ENCODE data around the gene SHISA6. TPM values are rescaled to one million over a fixed set of nuclear protein-coding genes. Genes with fewer than 3 reads are reported as not detected.

Gene SHISA6
- total and polyA plus RNA-seq, 5 donors = 0.03 to 0.08 (median 0.07) TPM; not detected in 2

DNA sequence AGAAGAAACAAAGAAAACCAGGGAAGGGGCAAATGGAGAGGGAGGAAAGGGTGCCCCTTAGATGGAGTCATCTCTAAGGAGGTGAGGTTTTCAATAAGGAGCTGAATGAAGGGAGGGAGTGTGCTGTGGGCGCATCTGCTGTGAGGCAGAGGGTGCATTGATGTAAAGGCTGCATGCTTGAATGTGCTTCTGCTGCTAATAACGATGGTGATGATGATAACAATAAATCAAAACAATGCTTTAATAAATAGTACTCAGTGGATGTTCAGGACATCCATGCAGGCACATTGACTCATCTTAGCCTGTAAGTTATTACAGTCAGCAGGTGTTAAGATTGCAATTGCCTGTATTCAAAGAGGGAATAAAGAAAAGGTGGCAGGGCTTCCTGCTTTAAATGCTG lies 87.8 kb downstream of the SHISA6 start:
- H3K4me3 ChIP-seq (ENCODE audit: low read length) = no peak overlapping the region
- no peaks in the 10 kb centered on the region for H3K4me1 ChIP-seq (ENCODE audit: control insufficient read depth, insufficient read depth, low read length)
- WGBS = 66% methylated on average over 2 of the region's 2 CpGs
- ATAC-seq (no peak), DNase-seq (no peak)
- no peaks in the 10 kb centered on the region for H3K9me3 ChIP-seq (ENCODE audit: control insufficient read depth, low read length)
- intact Hi-C loops (cut with DNase I) = no loop called here
- no peak overlapping the region for H3K27ac ChIP-seq (ENCODE audit: low read length)
- H3K27me3 ChIP-seq (ENCODE audit: control insufficient read depth, insufficient read depth) = no peaks in the 10 kb centered on the region

DNA sequence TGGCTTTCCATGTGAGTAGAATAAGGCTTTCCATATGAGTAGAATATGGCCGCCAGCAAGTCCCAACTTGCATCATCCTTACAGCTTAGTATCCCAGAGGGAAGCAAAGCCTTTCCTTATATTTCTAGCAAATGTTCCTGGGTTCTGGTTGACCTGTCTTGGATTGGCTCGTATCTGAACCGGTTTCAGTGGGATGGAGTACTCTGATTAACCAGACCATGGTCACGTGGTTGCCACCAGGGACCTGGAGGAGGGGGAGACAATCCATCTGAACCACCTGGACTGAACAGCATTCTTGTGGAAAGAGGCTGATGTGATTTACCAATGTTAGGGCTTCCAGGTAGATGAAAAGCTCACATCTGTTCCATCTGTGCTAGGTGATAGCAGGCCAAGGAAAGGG lies 89.0 kb downstream of the SHISA6 start:
- no peaks in the 10 kb centered on the region for H3K4me1 ChIP-seq (ENCODE audit: control insufficient read depth, insufficient read depth, low read length)
- H3K9me3 ChIP-seq (ENCODE audit: control insufficient read depth, low read length) = no peaks in the 10 kb centered on the region
- intact Hi-C loops (cut with DNase I) = no loop called here
- 81% methylated on average over 4 of the region's 4 CpGs for WGBS
- H3K27me3 ChIP-seq (ENCODE audit: control insufficient read depth, insufficient read depth) = no peaks in the 10 kb centered on the region
- no peak overlapping the region for H3K27ac ChIP-seq (ENCODE audit: low read length)
- ATAC-seq = no peak
- no peak overlapping the region for H3K4me3 ChIP-seq (ENCODE audit: low read length)
- DNase-seq = no peak

DNA sequence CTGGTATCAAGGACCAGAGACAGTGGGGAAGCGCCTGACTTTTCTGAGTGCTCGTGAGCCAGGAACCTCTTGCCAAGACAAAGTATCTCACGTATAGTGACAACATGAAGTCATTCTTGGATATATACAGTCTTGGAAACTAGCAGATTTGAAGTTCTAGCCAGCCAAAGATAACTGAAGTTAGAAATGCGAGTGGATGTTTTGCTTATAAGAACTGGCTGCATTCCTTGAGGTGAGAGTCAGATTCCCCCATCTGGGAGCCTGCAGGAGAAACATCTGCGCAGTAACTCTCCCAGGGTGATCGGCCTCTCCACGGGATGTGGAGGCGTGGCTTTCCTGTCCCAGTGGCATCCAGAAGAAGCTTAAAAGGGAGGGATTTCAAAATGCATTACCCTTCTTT lies 89.8 kb downstream of the SHISA6 start:
- H3K4me1 ChIP-seq (ENCODE audit: control insufficient read depth, insufficient read depth, low read length) = no peaks in the 10 kb centered on the region
- intact Hi-C loops (cut with DNase I) = no loop called here
- no peak for DNase-seq
- no peaks in the 10 kb centered on the region for H3K27me3 ChIP-seq (ENCODE audit: control insufficient read depth, insufficient read depth)
- no peaks in the 10 kb centered on the region for H3K9me3 ChIP-seq (ENCODE audit: control insufficient read depth, low read length)
- ATAC-seq = no peak
- WGBS = 11% methylated on average over 8 of the region's 8 CpGs
- no peak overlapping the region for H3K4me3 ChIP-seq (ENCODE audit: low read length)
- H3K27ac ChIP-seq (ENCODE audit: low read length) = no peak overlapping the region

DNA sequence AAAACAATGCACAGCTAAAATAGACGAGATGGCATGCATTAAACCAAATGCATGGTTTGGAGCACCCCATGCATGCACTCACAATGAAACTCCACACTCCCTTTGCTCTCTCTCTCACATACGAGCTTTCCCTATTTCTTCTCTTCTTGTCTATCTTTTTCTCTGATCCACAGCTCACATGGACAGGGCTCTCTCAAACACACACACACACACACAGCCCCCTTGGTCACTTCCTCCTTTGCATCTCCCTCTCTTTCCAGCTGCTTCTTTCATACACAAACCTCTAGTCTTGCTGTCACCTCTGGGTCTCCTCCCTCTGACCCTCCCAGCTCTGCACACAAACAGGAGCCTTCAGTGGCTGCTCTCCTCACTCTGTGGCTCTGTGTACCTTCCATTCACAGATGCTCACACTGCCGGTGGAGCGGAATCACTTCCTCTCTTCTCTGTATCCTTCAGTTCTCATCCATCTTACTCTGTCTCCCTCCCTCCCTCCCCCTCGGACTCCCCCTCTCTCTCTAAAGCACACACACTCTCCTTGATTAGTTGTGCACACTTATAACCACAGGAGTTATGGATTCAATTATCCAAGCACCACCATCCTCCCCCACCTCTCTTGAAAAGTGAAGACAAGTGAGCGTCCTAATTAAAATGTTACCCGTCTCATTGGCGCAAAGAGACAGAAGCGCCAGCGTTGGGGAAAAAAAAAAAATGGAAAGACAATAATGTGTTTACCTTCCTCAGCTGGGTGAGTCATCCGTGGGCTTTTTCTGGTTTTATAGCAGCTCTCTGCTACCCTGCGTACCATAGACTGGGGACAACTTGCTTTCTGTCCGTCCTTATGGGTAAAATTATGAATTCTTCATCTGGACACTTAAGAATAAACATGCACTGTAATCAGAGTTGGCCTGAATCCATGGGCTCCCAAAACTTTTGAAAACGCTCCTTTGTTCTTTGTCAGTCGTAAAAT lies 90.8 kb downstream of the SHISA6 start:
- WGBS = 55% methylated on average over 15 of the region's 15 CpGs
- no peaks in the 10 kb centered on the region for H3K27me3 ChIP-seq (ENCODE audit: control insufficient read depth, insufficient read depth)
- no peaks in the 10 kb centered on the region for H3K9me3 ChIP-seq (ENCODE audit: control insufficient read depth, low read length)
- no peak overlapping the region for H3K27ac ChIP-seq (ENCODE audit: low read length)
- DNase-seq (no peak), ATAC-seq (no peak)
- H3K4me1 ChIP-seq (ENCODE audit: control insufficient read depth, insufficient read depth, low read length) = no peaks in the 10 kb centered on the region
- intact Hi-C loops (cut with DNase I) = no loop called here
- no peak overlapping the region for H3K4me3 ChIP-seq (ENCODE audit: low read length)

DNA sequence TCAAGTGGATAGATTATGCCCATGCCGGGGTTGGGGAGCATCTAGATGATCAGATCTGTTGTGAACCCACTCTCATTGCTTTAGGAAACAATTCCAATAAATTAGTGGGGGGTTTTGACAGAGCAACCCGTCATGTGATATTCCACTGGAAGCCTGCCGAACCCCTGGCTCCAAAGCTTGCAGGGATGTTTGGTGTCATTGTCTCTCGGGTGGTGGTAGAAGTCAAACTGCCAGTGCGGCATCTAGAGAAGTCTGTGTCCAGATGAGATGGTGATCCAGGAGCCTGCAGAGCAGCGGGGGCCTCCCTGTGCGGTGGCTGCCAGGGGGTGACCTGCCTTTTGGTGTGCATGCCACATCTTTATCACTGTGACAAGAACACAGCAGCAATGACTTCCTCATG lies 91.7 kb downstream of the SHISA6 start:
- Histone ChIP-seq H3K9me3 (ENCODE audit: control insufficient read depth, low read length) (no peaks in the 10 kb centered on the region), H3K27me3 (ENCODE audit: control insufficient read depth, insufficient read depth) (no peaks in the 10 kb centered on the region), H3K4me3 (ENCODE audit: low read length) (no peak overlapping the region), H3K27ac (ENCODE audit: low read length) (no peak overlapping the region), H3K4me1 (ENCODE audit: control insufficient read depth, insufficient read depth, low read length) (no peaks in the 10 kb centered on the region)
- ATAC-seq = no peak
- intact Hi-C loops (cut with DNase I) = no loop called here
- no peak for DNase-seq
- 86% methylated on average over 7 of the region's 7 CpGs for WGBS

DNA sequence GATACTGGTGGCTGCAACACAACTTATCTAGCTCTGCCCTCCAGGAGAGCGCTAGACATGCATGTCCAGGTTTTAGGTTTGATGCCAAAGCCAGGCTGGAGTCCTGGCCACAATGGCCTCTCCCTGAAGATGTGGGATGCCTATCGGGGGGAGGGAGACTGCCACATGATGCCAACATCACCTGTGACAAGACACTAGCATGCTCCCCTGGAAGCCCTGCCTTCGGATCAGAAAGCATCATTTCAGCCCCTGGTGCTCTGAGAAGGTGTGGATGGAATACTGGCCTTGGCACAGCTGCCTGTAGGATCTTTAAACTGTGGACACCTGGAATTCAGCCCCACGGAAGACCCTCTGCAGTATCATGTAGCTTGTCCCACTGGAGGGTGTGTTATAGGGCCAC lies 93.5 kb downstream of the SHISA6 start:
- no peak for ATAC-seq
- no peaks in the 10 kb centered on the region for H3K27me3 ChIP-seq (ENCODE audit: control insufficient read depth, insufficient read depth)
- intact Hi-C loops (cut with DNase I) = no loop called here
- no peaks in the 10 kb centered on the region for H3K4me1 ChIP-seq (ENCODE audit: control insufficient read depth, insufficient read depth, low read length)
- no peak overlapping the region for H3K27ac ChIP-seq (ENCODE audit: low read length)
- WGBS = 83% methylated on average over 4 of the region's 4 CpGs
- DNase-seq = no peak
- no peak overlapping the region for H3K4me3 ChIP-seq (ENCODE audit: low read length)
- H3K9me3 ChIP-seq (ENCODE audit: control insufficient read depth, low read length) = no peaks in the 10 kb centered on the region

DNA sequence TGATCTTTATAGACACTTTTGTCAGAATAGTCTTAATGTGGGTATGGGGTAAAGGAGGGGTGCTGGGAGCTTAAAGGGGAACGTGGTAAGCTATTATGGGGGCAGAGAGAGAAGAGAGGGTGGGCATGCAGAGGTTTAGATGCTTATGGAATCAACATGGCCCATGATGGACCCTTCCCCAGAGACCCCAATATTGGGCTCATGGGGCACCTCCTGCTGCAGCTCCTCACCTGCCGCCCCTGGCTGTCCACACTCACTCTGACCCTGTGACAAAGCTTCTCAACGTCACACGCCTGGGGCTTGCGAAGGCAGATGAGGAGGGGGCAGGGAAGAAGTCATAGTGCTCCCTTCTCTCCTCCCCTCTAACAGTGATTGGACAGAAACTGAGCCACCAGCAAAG lies 95.3 kb downstream of the SHISA6 start:
- Histone ChIP-seq H3K9me3 (ENCODE audit: control insufficient read depth, low read length) (no peaks in the 10 kb centered on the region), H3K27me3 (ENCODE audit: control insufficient read depth, insufficient read depth) (no peaks in the 10 kb centered on the region), H3K4me3 (ENCODE audit: low read length) (no peak overlapping the region), H3K4me1 (ENCODE audit: control insufficient read depth, insufficient read depth, low read length) (no peaks in the 10 kb centered on the region), H3K27ac (ENCODE audit: low read length) (no peak overlapping the region)
- 56% methylated on average over 5 of the region's 5 CpGs for WGBS
- ATAC-seq = no peak
- DNase-seq = no peak
- intact Hi-C loops (cut with DNase I) = no loop called here

DNA sequence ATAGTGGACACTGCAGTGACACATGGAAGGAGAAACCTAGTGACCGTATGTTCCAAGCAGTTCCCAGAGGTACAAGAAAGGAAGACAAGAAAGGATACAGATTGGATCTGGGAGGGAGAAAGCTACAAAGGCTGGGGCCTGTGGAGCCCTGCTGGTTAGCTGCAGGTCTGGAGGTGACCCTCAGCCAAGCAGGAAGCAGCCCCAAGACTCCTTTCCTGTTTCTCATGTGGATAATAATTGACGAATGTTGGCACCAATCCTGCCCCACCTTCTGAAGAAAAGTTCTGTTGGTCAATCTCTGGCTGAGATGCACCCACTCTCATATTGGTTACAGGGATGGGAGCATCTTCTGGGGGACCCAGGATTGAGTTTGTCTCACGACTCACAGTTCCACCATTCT lies 99.8 kb downstream of the SHISA6 start:
- 61% methylated on average over 3 of the region's 3 CpGs for WGBS
- ATAC-seq = no peak
- no peak for DNase-seq
- intact Hi-C loops (cut with DNase I) = no loop called here
- H3K4me3 ChIP-seq (ENCODE audit: low read length) = no peak overlapping the region
- H3K9me3 ChIP-seq (ENCODE audit: control insufficient read depth, low read length) = no peaks in the 10 kb centered on the region
- no peak overlapping the region for H3K27ac ChIP-seq (ENCODE audit: low read length)
- H3K27me3 ChIP-seq (ENCODE audit: control insufficient read depth, insufficient read depth) = no peaks in the 10 kb centered on the region
- no peaks in the 10 kb centered on the region for H3K4me1 ChIP-seq (ENCODE audit: control insufficient read depth, insufficient read depth, low read length)

DNA sequence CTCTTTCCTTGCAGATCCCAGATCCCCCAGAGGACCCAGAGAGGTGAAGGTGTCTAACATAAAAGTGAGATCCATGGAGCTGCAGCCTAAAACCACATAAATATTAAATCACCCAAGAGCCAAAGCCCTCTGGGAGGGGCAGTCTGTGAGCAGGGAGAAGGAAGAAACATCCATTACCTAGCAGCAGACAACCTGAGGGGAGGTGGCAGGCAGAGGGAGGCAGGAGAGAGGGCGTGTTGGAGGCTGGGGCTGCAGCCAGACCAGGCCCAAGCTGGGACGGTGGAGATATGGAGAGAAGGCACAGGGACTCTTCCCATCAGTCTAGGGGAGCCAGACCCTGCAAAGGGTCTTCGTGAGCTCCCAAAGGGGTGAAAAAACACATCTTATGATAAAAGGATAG lies 101.1 kb downstream of the SHISA6 start:
- intact Hi-C loops (cut with DNase I) = no loop called here
- WGBS = 61% methylated on average over 3 of the region's 3 CpGs

DNA sequence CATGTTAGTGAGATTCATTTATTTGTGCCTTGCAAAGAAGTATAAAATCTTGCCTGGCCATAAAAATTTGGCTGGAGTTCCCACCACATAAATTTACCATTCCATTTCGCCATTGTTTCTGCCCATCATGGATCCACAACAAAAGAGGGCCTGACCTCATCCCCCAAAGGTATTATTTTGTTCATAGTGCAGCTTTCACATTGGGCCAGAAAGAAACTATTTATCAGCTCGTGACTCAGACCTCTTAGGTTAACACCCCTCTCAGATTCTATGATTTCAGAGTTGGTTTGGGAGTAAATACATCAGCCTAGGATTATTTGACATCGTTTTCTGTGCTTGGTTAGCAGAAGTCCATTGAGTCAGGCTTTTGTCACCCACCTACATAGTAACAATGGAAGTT lies 108.1 kb downstream of the SHISA6 start:
- intact Hi-C loops (cut with DNase I) = no loop called here
- ATAC-seq (no peak), DNase-seq (no peak)
- H3K4me3 ChIP-seq (ENCODE audit: low read length) = no peak overlapping the region
- H3K9me3 ChIP-seq (ENCODE audit: control insufficient read depth, low read length) = no peaks in the 10 kb centered on the region
- no peaks in the 10 kb centered on the region for H3K4me1 ChIP-seq (ENCODE audit: control insufficient read depth, insufficient read depth, low read length)
- no peaks in the 10 kb centered on the region for H3K27me3 ChIP-seq (ENCODE audit: control insufficient read depth, insufficient read depth)
- H3K27ac ChIP-seq (ENCODE audit: low read length) = no peak overlapping the region
- 53% methylated on average over 3 of the region's 3 CpGs for WGBS

More for the DNA sequence above, 101.1 kb downstream of the SHISA6 start:
- no peak overlapping the region for H3K27ac ChIP-seq (ENCODE audit: low read length)
- no peaks in the 10 kb centered on the region for H3K9me3 ChIP-seq (ENCODE audit: control insufficient read depth, low read length)
- no peak for ATAC-seq
- no peak overlapping the region for H3K4me3 ChIP-seq (ENCODE audit: low read length)
- no peak for DNase-seq
- no peaks in the 10 kb centered on the region for H3K27me3 ChIP-seq (ENCODE audit: control insufficient read depth, insufficient read depth)
- H3K4me1 ChIP-seq (ENCODE audit: control insufficient read depth, insufficient read depth, low read length) = no peaks in the 10 kb centered on the region

DNA sequence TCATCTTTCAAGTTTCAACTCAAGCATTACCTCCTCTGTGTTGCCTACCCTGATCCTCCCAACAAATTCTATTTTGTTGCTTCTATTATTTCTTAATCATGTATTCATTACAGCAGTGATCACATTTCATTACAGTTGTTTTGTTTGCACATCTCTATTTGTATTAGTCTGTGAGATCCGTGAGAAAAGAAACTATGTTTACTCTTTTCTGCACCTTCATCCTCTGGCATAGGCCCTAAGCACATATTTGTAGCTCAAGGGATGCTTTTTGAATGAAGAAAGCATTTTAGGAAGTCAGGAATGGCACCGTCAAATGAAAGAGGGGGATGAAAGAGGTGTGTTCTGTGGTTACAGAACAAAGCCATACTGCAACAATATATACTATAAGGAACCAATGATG lies 110.5 kb downstream of the SHISA6 start:
- 92% methylated on average over 2 of the region's 2 CpGs for WGBS
- no peak for ATAC-seq
- Histone ChIP-seq H3K4me3 (ENCODE audit: low read length) (no peak overlapping the region), H3K27me3 (ENCODE audit: control insufficient read depth, insufficient read depth) (no peaks in the 10 kb centered on the region), H3K4me1 (ENCODE audit: control insufficient read depth, insufficient read depth, low read length) (no peaks in the 10 kb centered on the region), H3K9me3 (ENCODE audit: control insufficient read depth, low read length) (no peaks in the 10 kb centered on the region), H3K27ac (ENCODE audit: low read length) (no peak overlapping the region)
- intact Hi-C loops (cut with DNase I) = no loop called here
- no peak for DNase-seq

Measured in right cardiac atrium (tissue), 5 donors.